Ramos (cell line): Measurements from ENCODE around the gene CPED1.

ENCODE experiments used
- in situ Hi-C: fragments of 300-500 bp; cut with MboI; formaldehyde crosslinking; loops from one replicate; pipeline ENCODE4 v1.14.3; 2022; ENCODE audit warnings: low sequenced_read_pairs; ENCODE audit not compliant: unreplicated experiment

CPED1 gene

GRCh38 chr7:121109145-121109544, 120.6 kb downstream of the CPED1 start:
- in situ Hi-C loops = loop anchor here (10.0 kb wide), 1 partner anchor 124 kb away; the partner anchor contains the start of gene CPED1

- in situ Hi-C loops = no loop called here
Observed at GRCh38 chr7:121113288-121113687, 124.8 kb downstream of the CPED1 start.

GRCh38 chr7:121116396-121116795, 127.9 kb downstream of the CPED1 start:
- in situ Hi-C loops = no loop called here

- in situ Hi-C loops = no loop called here
Observed at GRCh38 chr7:121119047-121119446, 130.5 kb downstream of the CPED1 start.

- in situ Hi-C loops = no loop called here
Observed at GRCh38 chr7:121123032-121123431, 134.5 kb downstream of the CPED1 start.

- in situ Hi-C loops = loop anchor here (25.0 kb wide), 1 partner anchor 412 kb away; no protein-coding TSS in a partner anchor
Observed at GRCh38 chr7:121125454-121125853, 136.9 kb downstream of the CPED1 start.

- in situ Hi-C loops = loop anchor here (25.0 kb wide), 1 partner anchor 411 kb away; no protein-coding TSS in a partner anchor
Observed at GRCh38 chr7:121126201-121126600, 137.7 kb downstream of the CPED1 start.

- in situ Hi-C loops = loop anchor here (25.0 kb wide), 1 partner anchor 410 kb away; no protein-coding TSS in a partner anchor
Observed at GRCh38 chr7:121126801-121127534, 138.5 kb downstream of the CPED1 start.

- in situ Hi-C loops = loop anchor here (25.0 kb wide), 1 partner anchor 404 kb away; no protein-coding TSS in a partner anchor
Observed at GRCh38 chr7:121132940-121133339, 144.4 kb downstream of the CPED1 start.

- in situ Hi-C loops = loop anchor here (25.0 kb wide), 1 partner anchor 404 kb away; no protein-coding TSS in a partner anchor
Observed at GRCh38 chr7:121133444-121133843, 144.9 kb downstream of the CPED1 start.

GRCh38 chr7:121137580-121137979, 149.1 kb downstream of the CPED1 start:
- in situ Hi-C loops = loop anchor here (25.0 kb wide), 1 partner anchor 400 kb away; no protein-coding TSS in a partner anchor

GRCh38 chr7:121138262-121138933, 149.9 kb downstream of the CPED1 start:
- in situ Hi-C loops = loop anchor here (25.0 kb wide), 1 partner anchor 399 kb away; no protein-coding TSS in a partner anchor

GRCh38 chr7:121139427-121139826, 150.9 kb downstream of the CPED1 start:
- in situ Hi-C loops = loop anchor here (25.0 kb wide), 1 partner anchor 398 kb away; no protein-coding TSS in a partner anchor

GRCh38 chr7:121140790-121141189, 152.3 kb downstream of the CPED1 start:
- in situ Hi-C loops = loop anchor here (25.0 kb wide), 1 partner anchor 397 kb away; no protein-coding TSS in a partner anchor

- in situ Hi-C loops = no loop called here
Observed at GRCh38 chr7:121151774-121152221, 163.3 kb downstream of the CPED1 start.

GRCh38 chr7:121153411-121153810, 164.9 kb downstream of the CPED1 start:
- in situ Hi-C loops = no loop called here

- in situ Hi-C loops = no loop called here
Observed at GRCh38 chr7:121153995-121154394, 165.5 kb downstream of the CPED1 start.

- in situ Hi-C loops = no loop called here
Observed at GRCh38 chr7:121156825-121157224, 168.3 kb downstream of the CPED1 start.

- in situ Hi-C loops = no loop called here
Observed at GRCh38 chr7:121157341-121157751, 168.8 kb downstream of the CPED1 start.

GRCh38 chr7:121157885-121158590, 169.5 kb downstream of the CPED1 start:
- in situ Hi-C loops = no loop called here
